ENCODE data around the gene PAF1. TPM values are rescaled to one million over a fixed set of nuclear protein-coding genes. Genes with fewer than 3 reads are reported as not detected.

Gene PAF1
- total RNA-seq, 1 experiment from 2014 or later = 38.0 TPM

DNA sequence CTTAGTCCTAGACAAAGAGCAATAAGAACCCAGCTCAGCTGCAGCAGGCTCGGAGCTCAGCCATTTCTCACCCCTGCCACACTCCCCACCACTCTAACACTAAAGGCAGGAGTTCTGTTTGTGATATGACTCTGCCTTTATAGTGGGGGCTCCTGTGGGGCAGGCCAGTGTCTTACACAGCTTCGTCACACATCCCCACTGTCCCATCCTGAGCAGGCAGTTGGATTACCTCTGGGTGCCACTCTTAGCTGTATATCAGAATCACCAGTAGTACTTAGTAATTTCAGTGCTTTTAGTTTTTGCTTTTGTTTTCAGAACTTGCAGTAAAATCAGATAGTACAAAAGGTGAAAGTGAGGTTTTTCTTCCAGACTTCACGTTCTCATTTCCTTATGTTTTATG is 31.9 kb downstream of the PAF1 start:
- TF ChIP-seq, protein P1, sequence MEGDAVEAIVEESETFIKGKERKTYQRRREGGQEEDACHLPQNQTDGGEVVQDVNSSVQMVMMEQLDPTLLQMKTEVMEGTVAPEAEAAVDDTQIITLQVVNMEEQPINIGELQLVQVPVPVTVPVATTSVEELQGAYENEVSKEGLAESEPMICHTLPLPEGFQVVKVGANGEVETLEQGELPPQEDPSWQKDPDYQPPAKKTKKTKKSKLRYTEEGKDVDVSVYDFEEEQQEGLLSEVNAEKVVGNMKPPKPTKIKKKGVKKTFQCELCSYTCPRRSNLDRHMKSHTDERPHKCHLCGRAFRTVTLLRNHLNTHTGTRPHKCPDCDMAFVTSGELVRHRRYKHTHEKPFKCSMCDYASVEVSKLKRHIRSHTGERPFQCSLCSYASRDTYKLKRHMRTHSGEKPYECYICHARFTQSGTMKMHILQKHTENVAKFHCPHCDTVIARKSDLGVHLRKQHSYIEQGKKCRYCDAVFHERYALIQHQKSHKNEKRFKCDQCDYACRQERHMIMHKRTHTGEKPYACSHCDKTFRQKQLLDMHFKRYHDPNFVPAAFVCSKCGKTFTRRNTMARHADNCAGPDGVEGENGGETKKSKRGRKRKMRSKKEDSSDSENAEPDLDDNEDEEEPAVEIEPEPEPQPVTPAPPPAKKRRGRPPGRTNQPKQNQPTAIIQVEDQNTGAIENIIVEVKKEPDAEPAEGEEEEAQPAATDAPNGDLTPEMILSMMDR (conservative IDR thresholded peaks at IDR 0.05) = no peak
- Histone ChIP-seq H3K4me2 (ENCODE audit: insufficient read depth, insufficient read length, low read length) (no peak overlapping the region), H3K9ac (ENCODE audit: extremely low read depth, insufficient read length, low read length) (no peak overlapping the region), H2BK120ac (ENCODE audit: low read depth, low read length, poor library complexity, severe bottlenecking) (no peak overlapping the region), H3K4me1 (ENCODE audit: insufficient read depth, low read length) (no peaks in the 10 kb centered on the region), H3K14ac (ENCODE audit: insufficient read depth, low read length) (no peak overlapping the region), H3K79me2 (ENCODE audit: insufficient read depth, low read length) (no peaks in the 10 kb centered on the region), H4K5ac (ENCODE audit: insufficient read length, low read depth, low read length) (no peak overlapping the region), H2BK15ac (ENCODE audit: low read depth, low read length) (no peak overlapping the region), H3K27me3 (ENCODE audit: insufficient read depth, low read length) (no peaks in the 10 kb centered on the region), H2BK5ac (ENCODE audit: insufficient read length, low read length) (no peak overlapping the region), H4K8ac (replicated peaks; ENCODE audit: insufficient read length, low read depth, low read length) (no peak overlapping the region), H3K56ac (ENCODE audit: insufficient read length, low read depth, low read length) (no peak overlapping the region), H3K23ac (ENCODE audit: insufficient read length, low read depth, low read length) (no peak overlapping the region), H2AFZ (ENCODE audit: low read length) (no peak overlapping the region), H3K23me2 (ENCODE audit: insufficient read length, low read depth, low read length, poor library complexity, severe bottlenecking) (no peaks in the 10 kb centered on the region), H3K27ac (ENCODE audit: insufficient read length, low read depth, low read length) (no peak overlapping the region), H3K18ac (ENCODE audit: insufficient read length, low read depth, low read length) (no peak overlapping the region), H4K91ac (ENCODE audit: insufficient read length, low read depth, low read length) (no peak overlapping the region), H3K79me1 (ENCODE audit: insufficient read depth, low read depth, low read length, poor library complexity, severe bottlenecking) (no peaks in the 10 kb centered on the region), H4K20me1 (ENCODE audit: control insufficient read depth, insufficient read depth, insufficient read length) (no peaks in the 10 kb centered on the region), H2BK12ac (ENCODE audit: insufficient read length, low read depth, low read length) (no peak overlapping the region), H3K9me3 (ENCODE audit: control insufficient read depth, low read depth, low read length) (no peaks in the 10 kb centered on the region), H2BK20ac (ENCODE audit: low read depth, low read length, poor library complexity, severe bottlenecking) (no peak overlapping the region), H3T11ph (ENCODE audit: low read length) (no peak overlapping the region), H3K4ac (ENCODE audit: low read depth, low read length) (no peak overlapping the region), H2AK5ac (ENCODE audit: insufficient read length, low read length) (no peak overlapping the region)
- Mint-ChIP-seq H3K9me3 (no peaks in the 10 kb centered on the region), H3K36me3 (ENCODE audit: insufficient read depth in 1 of 3, low read depth in 3 of 3) (peaks cover 45 to 88% (median 85%) of the 10 kb centered on the region in 3 experiments), H3K4me3 (no peak overlapping the region), H3K4me1 (no peaks in the 10 kb centered on the region), H3K27me3 (ENCODE audit: low read depth) (no peaks in the 10 kb centered on the region; the same call in 1 of the 2 replicates), H3K27ac (no peak overlapping the region)
- no CpG with 5 or more reads among the region's 3 CpGs for WGBS (ENCODE audit: extremely low coverage, insufficient read length, low lambda C conversion rate)
- DNase-seq = no peak
